Urinary bladder (tissue), 4 donors: ENCODE results near the gene DNAH14. TPM values are rescaled to one million over a fixed set of nuclear protein-coding genes. Genes with fewer than 3 reads are reported as not detected.

Source experiments
- DNase-seq: peaks from one replicate; pipeline ENCODE4 v3.0.0-alpha.2; 2015; ENCODE audit errors: extremely low spot score
- H3K27ac ChIP-seq: one replicate; pipeline ENCODE4 v1.5.1; 2013; ENCODE audit warnings: low read depth, mild to moderate bottlenecking, moderate library complexity
- H3K36me3 ChIP-seq: one replicate; pipeline ENCODE4 v1.6.1; 2013; ENCODE audit warnings: mild to moderate bottlenecking, moderate library complexity; ENCODE audit not compliant: insufficient read depth
- H3K4me1 ChIP-seq: one replicate; pipeline ENCODE4 v1.6.1; 2013; ENCODE audit warnings: mild to moderate bottlenecking, moderate library complexity; ENCODE audit not compliant: insufficient read depth
- H3K4me3 ChIP-seq: one replicate; pipeline ENCODE4 v1.5.1; 2013; ENCODE audit warnings: low read depth, low read length
- WGBS: extraction: QIAGEN DNeasy Blood & Tissue Kit; methylation state at CpG from one replicate; pipeline ENCODE4 v1.1.7; 2013; 5-methylcytosine and 5-hydroxymethylcytosine counted together
- polyA plus RNA-seq: library from polyadenylated mRNA; stranded (reverse); fragments of 200-250 nt; gene quantifications from one replicate; pipeline ENCODE4 v1.2.3, GENCODE V29; 2013
- total RNA-seq: library from RNA; depleted of rRNA; stranded (reverse); fragments of >200 nt; gene quantifications from one replicate; pipeline ENCODE4 v1.2.3, GENCODE V29; 2014
- donor health status: healthy with polysubstance abuse.
- donor health status: healthy.

DNAH14 gene
- total and polyA plus RNA-seq, 2 donors: 2.8 to 70.4 TPM

DNA sequence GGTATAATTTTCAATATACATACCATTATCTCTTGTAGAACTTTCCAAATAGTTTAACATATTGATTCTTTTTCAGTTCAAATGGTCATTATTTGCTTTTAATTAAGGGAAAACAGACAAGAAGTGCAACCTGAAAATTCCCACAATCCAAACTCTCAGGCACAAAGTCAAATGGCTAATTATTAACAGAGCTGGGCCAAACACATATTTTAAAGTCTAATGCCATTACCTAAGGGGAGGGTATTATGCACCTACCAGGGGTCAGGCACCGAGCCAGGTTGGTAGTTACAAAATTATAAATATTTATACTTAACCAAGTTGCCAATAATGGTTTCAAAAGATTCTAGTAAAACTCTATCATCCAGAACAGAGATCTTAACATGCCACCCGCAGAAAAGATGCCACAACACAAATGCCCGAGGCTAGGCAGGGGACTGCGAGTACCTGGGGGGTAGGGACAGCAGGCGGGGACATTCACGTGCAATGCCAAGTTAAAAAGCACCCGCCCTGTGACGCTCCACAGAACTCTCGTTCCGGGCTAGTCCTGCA, 483.4 kb downstream of the DNAH14 start:
- Histone ChIP-seq H3K4me1 (no peaks in the 10 kb centered on the region), H3K4me3 (no peak overlapping the region), H3K36me3 (peaks cover 5% of the 10 kb centered on the region), H3K27ac (no peak overlapping the region)
- DNase-seq: no peak
- 74% methylated on average over 10 of the region's 10 CpGs for WGBS

GRCh38 chr1:225413708-225414375, 484.4 kb downstream of the DNAH14 start:
- Histone ChIP-seq H3K4me3 (no peak overlapping the region), H3K27ac (no peak overlapping the region), H3K4me1 (no peaks in the 10 kb centered on the region), H3K36me3 (peaks cover 5% of the 10 kb centered on the region)
- WGBS: 82% methylated on average over 5 of the region's 5 CpGs
- DNase-seq: no peak

GRCh38 chr1:225415307-225415706, 485.8 kb downstream of the DNAH14 start:
- H3K4me1 ChIP-seq: no peaks in the 10 kb centered on the region
- no peak for DNase-seq

DNA sequence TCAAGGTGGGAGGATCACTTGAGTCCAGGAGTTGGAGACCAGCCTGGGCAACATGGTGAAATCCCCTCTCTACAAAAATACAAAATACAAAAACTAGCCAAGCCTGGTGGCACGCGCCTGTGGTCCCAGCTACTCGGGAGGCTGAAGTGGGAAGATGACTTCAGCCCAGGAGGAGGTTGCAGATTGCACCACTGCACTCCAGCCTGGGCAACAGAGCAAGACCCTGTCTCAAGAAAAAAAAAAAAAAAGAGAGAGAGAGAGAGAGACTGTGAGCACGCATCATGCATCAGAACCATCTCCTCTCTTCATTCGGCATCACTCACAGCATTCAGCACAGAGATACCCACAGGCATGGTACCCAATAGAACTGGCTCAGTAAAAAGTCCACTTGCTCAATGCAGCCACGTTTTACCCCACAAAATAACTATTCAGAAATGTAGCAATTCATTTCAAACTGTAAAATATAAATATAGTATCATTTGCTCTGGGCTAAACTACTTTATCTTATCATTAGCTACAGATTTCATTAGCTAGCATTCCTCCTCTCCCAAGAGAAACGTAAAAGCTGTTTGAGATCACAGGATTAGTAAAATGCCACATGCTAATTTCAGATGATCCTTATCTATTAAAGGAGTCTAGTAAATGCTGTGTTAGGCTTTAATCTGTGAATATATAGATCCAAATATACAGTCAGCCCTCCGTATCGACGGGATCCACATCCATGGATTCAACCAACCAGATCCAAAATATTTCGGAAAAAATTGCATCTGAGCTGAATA, 486.7 kb downstream of the DNAH14 start:
- WGBS: 70% methylated on average over 11 of the region's 11 CpGs
- Histone ChIP-seq H3K27ac (no peak overlapping the region), H3K36me3 (peaks cover 5% of the 10 kb centered on the region), H3K4me1 (no peaks in the 10 kb centered on the region), H3K4me3 (no peak overlapping the region)
- no peak for DNase-seq

More at GRCh38 chr1:225415307-225415706, 485.8 kb downstream of the DNAH14 start:
- 95% methylated on average over 4 of the region's 4 CpGs for WGBS
- Histone ChIP-seq H3K4me3 (no peak overlapping the region), H3K36me3 (peaks cover 5% of the 10 kb centered on the region), H3K27ac (no peak overlapping the region)

GRCh38 chr1:225418059-225418458, 488.6 kb downstream of the DNAH14 start:
- no peak overlapping the region for H3K27ac ChIP-seq
- peaks cover 5% of the 10 kb centered on the region for H3K36me3 ChIP-seq
- WGBS: 72% methylated on average over 2 of the region's 2 CpGs
- no peaks in the 10 kb centered on the region for H3K4me1 ChIP-seq
- no peak for DNase-seq
- H3K4me3 ChIP-seq: no peak overlapping the region

DNA sequence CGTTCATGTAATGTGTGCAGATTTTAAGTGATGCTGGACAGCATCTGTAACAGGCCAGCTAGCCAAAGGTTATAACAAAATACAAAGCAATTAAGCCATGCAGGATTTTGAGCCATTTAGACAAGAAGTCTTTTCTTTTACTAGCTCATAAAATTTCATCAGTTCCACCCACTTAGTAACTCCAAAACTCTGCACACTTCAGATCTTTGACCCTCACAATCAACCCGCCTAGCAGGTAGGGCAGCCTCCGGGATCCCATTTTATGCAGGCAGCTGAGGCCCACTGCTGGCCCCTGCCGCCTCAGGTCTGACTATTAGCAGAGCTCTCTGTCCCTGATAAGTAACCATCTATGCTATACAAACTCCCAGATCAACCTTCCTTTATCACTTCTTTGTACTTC, 489.1 kb downstream of the DNAH14 start:
- 73% methylated on average over 4 of the region's 4 CpGs for WGBS
- peaks cover 5% of the 10 kb centered on the region for H3K36me3 ChIP-seq

GRCh38 chr1:225422031-225422605, 492.6 kb downstream of the DNAH14 start:
- 58% methylated on average over 14 of the region's 14 CpGs for WGBS
- no peak for DNase-seq
- Histone ChIP-seq H3K27ac (no peak overlapping the region), H3K4me3 (no peak overlapping the region), H3K4me1 (peaks cover 2% of the 10 kb centered on the region), H3K36me3 (no peaks in the 10 kb centered on the region)

More for the DNA sequence above, 489.1 kb downstream of the DNAH14 start:
- Histone ChIP-seq H3K27ac (no peak overlapping the region), H3K4me3 (no peak overlapping the region), H3K4me1 (no peaks in the 10 kb centered on the region)
- DNase-seq: no peak

DNA sequence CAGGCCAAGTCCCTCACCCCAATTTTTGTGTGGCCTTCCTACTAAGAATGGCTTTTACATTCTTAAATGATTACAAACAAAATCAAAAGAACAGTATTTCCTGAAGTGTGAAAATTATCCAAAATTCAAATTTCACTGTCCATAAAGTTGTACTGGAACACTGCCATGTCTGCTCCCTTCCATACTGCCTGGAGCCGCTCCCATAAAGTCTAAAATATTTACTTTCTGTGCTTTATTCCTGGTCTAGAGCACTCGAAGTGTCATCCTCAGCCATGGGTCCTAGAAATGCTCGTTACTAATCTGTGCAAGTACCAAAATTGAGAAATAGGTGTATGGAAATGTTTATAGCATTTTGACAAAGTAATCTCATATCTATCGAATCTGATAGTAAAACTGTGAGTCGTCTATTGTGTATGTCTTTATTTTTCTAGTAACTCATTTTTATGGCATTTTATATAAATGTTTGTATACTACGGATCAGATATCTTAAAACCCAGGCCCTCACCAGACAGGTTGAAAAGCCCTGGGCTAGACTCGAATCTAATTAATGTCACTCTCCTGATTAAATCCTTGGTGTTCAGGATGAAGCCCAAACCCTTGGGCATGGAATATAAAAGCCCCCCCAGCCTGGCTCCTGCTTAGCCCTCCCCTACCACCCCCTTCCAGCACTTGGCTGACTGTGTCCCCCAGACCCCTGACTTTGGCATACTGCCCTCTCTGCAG, 493.5 kb downstream of the DNAH14 start:
- DNase-seq: no peak
- H3K4me3 ChIP-seq: no peak overlapping the region
- 29% methylated on average over 7 of the region's 7 CpGs for WGBS
- H3K27ac ChIP-seq: no peak overlapping the region
- no peaks in the 10 kb centered on the region for H3K36me3 ChIP-seq
- H3K4me1 ChIP-seq: peaks cover 2% of the 10 kb centered on the region

GRCh38 chr1:225423518-225423855, 494.0 kb downstream of the DNAH14 start:
- H3K36me3 ChIP-seq: no peaks in the 10 kb centered on the region
- no peak overlapping the region for H3K4me3 ChIP-seq
- H3K27ac ChIP-seq: no peak overlapping the region
- 40% methylated on average over 2 of the region's 2 CpGs for WGBS
- no peak for DNase-seq
- peaks cover 2% of the 10 kb centered on the region for H3K4me1 ChIP-seq

- no peak overlapping the region for H3K27ac ChIP-seq
- DNase-seq: no peak
- H3K4me1 ChIP-seq: peaks cover 2% of the 10 kb centered on the region
- H3K4me3 ChIP-seq: no peak overlapping the region
- WGBS: 69% methylated on average over 6 of the region's 6 CpGs
- H3K36me3 ChIP-seq: no peaks in the 10 kb centered on the region
Observed at GRCh38 chr1:225424562-225425200, 495.2 kb downstream of the DNAH14 start.

GRCh38 chr1:225425201-225425786, 495.8 kb downstream of the DNAH14 start:
- Histone ChIP-seq H3K36me3 (no peaks in the 10 kb centered on the region), H3K4me3 (no peak overlapping the region), H3K4me1 (peaks cover 2% of the 10 kb centered on the region), H3K27ac (no peak overlapping the region)
- WGBS: 35% methylated on average over 5 of the region's 5 CpGs
- no peak for DNase-seq

DNA sequence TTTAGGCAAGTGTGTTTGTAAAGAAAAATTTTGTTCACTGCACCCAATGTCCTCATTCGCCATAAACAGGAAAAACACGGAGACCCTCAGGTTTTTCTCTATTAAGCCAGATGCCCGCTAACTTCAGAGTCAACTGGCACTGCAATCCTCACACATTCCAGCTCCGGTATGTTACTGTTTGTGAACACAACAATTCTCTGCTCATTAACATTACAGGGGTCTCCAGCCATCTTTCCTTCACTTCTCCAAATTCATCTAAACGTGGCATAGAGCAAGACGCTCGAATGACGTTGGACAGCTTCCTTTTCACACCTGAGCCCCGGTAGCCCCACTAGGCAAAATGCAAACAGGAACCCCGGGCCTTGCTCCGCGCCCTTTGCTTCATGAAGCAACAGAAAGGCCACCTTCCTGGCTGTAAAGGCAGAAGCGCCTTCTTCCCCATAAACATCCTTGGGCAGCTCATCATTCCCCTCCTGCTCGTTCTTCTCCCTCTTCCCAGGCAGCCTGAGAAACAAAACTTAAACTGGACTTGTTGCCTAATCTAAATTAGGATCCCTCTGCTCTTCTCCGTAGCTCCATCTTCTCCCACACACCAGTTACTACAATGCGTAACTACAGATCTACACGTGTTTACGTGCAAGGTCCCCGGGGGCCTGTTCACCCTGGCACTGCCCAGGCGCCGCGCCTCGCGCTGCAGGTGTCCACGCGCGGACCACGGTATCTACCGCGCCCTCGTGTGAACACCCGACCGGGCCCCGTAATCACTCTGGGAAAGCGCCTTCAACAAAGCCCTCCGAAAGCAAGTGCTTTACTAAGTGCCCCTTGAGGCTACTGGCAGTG, 497.1 kb downstream of the DNAH14 start:
- H3K4me1 ChIP-seq: peaks cover 2% of the 10 kb centered on the region
- WGBS: 6% methylated on average over 36 of the region's 36 CpGs
- no peak for DNase-seq
- no peak overlapping the region for H3K27ac ChIP-seq
- H3K4me3 ChIP-seq: peak overlapping the region; percentile 97
- no peaks in the 10 kb centered on the region for H3K36me3 ChIP-seq
